Measurements from ENCODE around the gene BCL3. TPM values are rescaled to one million over a fixed set of nuclear protein-coding genes. Genes with fewer than 3 reads are reported as not detected.

Gene BCL3
- total RNA-seq, 4 donors from 2014 or later: 13.2 to 37.7 (median 16.4) TPM

DNA sequence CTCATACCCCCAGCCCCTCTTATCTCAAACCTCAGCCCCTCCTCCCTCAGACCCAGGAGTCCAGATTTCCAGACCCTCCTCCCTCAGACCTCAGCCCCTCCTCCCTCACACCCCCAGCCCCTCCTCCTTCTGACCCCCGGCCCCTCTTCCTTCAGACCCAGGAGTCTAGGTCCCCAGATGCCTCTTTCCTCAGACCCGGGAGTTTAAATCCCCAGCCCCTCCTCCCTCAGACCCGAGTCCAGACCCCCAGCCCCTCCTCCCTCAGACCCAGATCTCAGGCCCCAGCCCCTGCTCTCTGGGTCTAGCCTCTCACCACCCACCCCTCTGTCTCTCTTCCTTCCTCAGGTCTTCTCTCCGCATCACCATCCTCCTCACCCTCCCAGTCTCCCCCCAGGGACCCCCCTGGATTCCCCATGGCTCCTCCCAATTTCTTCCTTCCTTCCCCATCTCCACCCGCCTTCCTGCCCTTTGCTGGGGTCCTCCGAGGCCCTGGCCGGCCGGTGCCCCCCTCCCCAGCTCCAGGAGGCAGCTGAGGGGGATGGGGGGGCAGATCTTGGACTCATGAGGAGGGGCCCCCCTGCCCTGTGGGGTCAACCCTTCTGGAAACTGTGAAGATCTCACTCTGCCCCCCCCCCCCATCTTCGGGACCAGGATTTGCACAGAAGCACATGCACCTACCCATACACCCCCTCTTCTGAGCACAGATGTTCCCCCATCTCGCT lies 10.7 kb downstream of the BCL3 start:
- no peaks in the 10 kb centered on the region for H3K9me3 ChIP-seq
- ATAC-seq: no peak
- no peaks in the 10 kb centered on the region for H3K27me3 ChIP-seq
- no peak overlapping the region for H3K4me3 ChIP-seq
- 0 to 47% methylated on average over 1 to 6 of the region's 10 CpGs for WGBS, 2 donors (ENCODE audit: low coverage in 1 of 2)
- H3K27ac ChIP-seq: peak overlapping the region in 3 of 4 donors; percentile 88 to 93 (median 90)
- H3K4me1 ChIP-seq: peaks cover 0 to 59% (median 44%) of the 10 kb centered on the region in 3 donors
- peaks cover 0 to 60% of the 10 kb centered on the region in 2 donors for H3K36me3 ChIP-seq
- TF ChIP-seq EP300 (IDR thresholded peaks at IDR 0.05) (no peak), POLR2A (IDR thresholded peaks at IDR 0.05) (no peak), POLR2AphosphoS5 (IDR thresholded peaks at IDR 0.05) (no peak)
- TF ChIP-seq, protein P1, sequence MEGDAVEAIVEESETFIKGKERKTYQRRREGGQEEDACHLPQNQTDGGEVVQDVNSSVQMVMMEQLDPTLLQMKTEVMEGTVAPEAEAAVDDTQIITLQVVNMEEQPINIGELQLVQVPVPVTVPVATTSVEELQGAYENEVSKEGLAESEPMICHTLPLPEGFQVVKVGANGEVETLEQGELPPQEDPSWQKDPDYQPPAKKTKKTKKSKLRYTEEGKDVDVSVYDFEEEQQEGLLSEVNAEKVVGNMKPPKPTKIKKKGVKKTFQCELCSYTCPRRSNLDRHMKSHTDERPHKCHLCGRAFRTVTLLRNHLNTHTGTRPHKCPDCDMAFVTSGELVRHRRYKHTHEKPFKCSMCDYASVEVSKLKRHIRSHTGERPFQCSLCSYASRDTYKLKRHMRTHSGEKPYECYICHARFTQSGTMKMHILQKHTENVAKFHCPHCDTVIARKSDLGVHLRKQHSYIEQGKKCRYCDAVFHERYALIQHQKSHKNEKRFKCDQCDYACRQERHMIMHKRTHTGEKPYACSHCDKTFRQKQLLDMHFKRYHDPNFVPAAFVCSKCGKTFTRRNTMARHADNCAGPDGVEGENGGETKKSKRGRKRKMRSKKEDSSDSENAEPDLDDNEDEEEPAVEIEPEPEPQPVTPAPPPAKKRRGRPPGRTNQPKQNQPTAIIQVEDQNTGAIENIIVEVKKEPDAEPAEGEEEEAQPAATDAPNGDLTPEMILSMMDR (IDR thresholded peaks at IDR 0.05): no peak

DNA sequence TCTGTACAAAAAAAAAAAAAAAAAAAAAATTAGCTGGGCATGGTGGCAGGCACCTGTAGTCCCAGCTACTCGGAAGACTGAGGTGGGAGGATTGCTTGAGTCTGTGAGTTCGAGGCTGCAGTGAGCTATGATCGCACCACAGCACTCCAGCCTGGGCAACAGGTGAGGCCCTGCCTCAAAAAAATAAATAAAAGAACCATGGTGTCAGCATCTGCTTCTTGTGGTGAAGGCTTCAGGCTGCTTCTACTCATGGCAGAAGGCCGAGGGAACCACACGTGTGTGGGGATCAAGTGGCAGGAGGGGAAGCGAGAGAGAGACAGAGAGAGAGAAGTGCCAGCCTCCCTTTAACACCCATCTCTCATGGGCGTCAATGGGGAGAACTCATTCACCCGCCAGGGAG lies 13.5 kb downstream of the BCL3 start:
- peaks cover 0 to 42% of the 10 kb centered on the region in 2 donors for H3K36me3 ChIP-seq
- H3K4me3 ChIP-seq: no peak overlapping the region
- H3K4me1 ChIP-seq: peaks cover 0 to 31% (median 17%) of the 10 kb centered on the region in 3 donors
- TF ChIP-seq POLR2AphosphoS5 (IDR thresholded peaks at IDR 0.05) (no peak), POLR2A (IDR thresholded peaks at IDR 0.05) (no peak), EP300 (IDR thresholded peaks at IDR 0.05) (no peak)
- TF ChIP-seq, protein P1 (IDR thresholded peaks at IDR 0.05): no peak
- H3K27ac ChIP-seq: no peak overlapping the region
- no peak for ATAC-seq
- 91 to 96% methylated on average over 5 to 7 of the region's 8 CpGs for WGBS, 2 donors (ENCODE audit: low coverage in 1 of 2)
- H3K9me3 ChIP-seq: no peaks in the 10 kb centered on the region
- no peaks in the 10 kb centered on the region for H3K27me3 ChIP-seq

DNA sequence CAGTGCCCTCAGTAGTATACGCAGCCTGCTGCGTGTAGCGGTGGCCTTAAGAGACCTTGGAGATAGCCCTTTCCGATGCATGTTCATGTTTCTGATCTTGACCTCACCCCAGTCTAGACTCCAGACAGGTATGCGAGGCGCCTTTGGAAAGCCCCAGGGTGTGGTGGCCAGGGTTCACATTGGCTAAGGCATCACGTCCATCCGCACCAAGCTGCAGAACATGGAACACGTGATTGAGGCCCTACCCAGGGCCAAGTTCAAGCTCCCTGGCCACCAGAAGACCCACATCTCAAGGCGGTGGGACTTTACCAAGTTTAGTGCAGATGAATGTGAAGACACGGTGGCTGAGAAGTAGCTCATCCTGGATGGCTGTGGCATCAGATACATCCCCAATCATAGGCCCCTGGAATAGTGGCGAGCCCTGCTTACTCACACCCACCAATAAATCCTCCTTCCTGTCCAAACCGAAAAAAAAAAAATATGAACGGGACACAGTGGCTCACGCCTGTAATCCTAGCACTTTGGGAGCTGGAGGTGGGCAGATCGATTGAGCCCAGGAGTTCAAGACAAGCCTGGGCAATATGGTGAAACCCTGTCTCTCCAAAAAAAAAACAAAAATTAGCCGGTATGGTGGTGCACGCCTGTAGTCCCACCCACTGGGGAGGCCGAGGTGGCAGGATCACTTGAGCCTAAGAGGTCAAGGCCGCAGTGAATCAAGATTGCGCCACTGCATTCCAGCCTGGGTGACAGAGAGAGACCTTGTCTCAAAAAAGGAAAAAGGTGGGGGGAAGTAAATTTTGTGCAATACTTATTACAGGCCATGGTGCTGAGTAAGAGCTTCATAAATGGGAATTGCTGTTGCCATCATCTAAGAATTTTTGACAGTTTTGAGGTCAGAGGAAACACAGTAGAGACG lies 16.8 kb downstream of the BCL3 start:
- TF ChIP-seq, protein P1 (IDR thresholded peaks at IDR 0.05): no peak
- no peak for TF ChIP-seq POLR2A (IDR thresholded peaks at IDR 0.05)
- peaks cover 0 to 14% of the 10 kb centered on the region in 2 donors for H3K36me3 ChIP-seq
- H3K27me3 ChIP-seq: no peaks in the 10 kb centered on the region
- no peak overlapping the region for H3K27ac ChIP-seq
- no peak overlapping the region for H3K4me3 ChIP-seq
- 79 to 94% methylated on average over 4 to 10 of the region's 22 CpGs for WGBS, 2 donors (ENCODE audit: low coverage in 1 of 2)
- H3K4me1 ChIP-seq: peaks cover 0 to 3% (median 0%) of the 10 kb centered on the region in 3 donors
- no peak for ATAC-seq
- no peaks in the 10 kb centered on the region for H3K9me3 ChIP-seq

DNA sequence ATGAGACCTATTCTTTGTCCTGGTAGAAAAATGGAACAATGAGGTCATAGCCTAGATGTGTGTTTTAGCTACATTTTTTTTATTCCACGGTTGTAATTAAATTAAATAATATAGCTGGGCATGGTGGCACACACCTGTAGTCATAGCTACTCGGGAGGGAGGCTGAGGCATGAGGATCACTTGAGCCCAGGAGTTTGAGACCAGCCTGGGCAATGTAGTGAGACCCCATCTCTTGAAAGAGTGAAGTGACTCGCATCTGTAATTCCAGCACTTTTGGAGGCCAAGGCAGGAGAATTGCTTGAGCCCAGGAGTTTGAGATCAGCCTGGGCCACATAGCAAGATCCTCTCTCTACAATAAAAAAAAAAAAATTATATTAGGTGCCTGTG lies 17.4 kb downstream of the BCL3 start:
- TF ChIP-seq, protein P1 (IDR thresholded peaks at IDR 0.05): no peak
- TF ChIP-seq POLR2A (IDR thresholded peaks at IDR 0.05): no peak
- TF ChIP-seq POLR2AphosphoS5 (IDR thresholded peaks at IDR 0.05): no peak
- TF ChIP-seq EP300 (IDR thresholded peaks at IDR 0.05): no peak
- peaks cover 0 to 9% (median 0%) of the 10 kb centered on the region in 3 donors for H3K4me1 ChIP-seq
- 81 to 85% methylated on average over 2 to 3 of the region's 3 CpGs for WGBS, 2 donors (ENCODE audit: low coverage in 1 of 2)

More for the DNA sequence above, 17.4 kb downstream of the BCL3 start:
- no peak for ATAC-seq
- no peak overlapping the region for H3K4me3 ChIP-seq
- no peak overlapping the region for H3K27ac ChIP-seq
- H3K36me3 ChIP-seq: peaks cover 0 to 7% of the 10 kb centered on the region in 2 donors
- no peaks in the 10 kb centered on the region for H3K27me3 ChIP-seq
- no peaks in the 10 kb centered on the region for H3K9me3 ChIP-seq
